HFF-Myc (cell line): ENCODE data around the gene MELTF.

ENCODE experiments used
- DNase-seq: peaks from one replicate; pipeline ENCODE4 v3.0.0-alpha.2; 2011; ENCODE audit warnings: low read depth; ENCODE audit errors: extremely low read depth
- H3K4me3 ChIP-seq: replicated peaks from 2 replicates; pipeline ENCODE4 v1.5.1; 2011; ENCODE audit warnings: low read depth, mild to moderate bottlenecking, control low read depth, low read length
- TF ChIP-seq, protein P1 (sequence below): IDR thresholded peaks from 2 replicates; pipeline ENCODE4 v1.5.1; 2012; ENCODE audit warnings: mild to moderate bottlenecking, low read depth, low read length, control low read depth; ENCODE audit errors: missing control alignments

Gene MELTF

DNA sequence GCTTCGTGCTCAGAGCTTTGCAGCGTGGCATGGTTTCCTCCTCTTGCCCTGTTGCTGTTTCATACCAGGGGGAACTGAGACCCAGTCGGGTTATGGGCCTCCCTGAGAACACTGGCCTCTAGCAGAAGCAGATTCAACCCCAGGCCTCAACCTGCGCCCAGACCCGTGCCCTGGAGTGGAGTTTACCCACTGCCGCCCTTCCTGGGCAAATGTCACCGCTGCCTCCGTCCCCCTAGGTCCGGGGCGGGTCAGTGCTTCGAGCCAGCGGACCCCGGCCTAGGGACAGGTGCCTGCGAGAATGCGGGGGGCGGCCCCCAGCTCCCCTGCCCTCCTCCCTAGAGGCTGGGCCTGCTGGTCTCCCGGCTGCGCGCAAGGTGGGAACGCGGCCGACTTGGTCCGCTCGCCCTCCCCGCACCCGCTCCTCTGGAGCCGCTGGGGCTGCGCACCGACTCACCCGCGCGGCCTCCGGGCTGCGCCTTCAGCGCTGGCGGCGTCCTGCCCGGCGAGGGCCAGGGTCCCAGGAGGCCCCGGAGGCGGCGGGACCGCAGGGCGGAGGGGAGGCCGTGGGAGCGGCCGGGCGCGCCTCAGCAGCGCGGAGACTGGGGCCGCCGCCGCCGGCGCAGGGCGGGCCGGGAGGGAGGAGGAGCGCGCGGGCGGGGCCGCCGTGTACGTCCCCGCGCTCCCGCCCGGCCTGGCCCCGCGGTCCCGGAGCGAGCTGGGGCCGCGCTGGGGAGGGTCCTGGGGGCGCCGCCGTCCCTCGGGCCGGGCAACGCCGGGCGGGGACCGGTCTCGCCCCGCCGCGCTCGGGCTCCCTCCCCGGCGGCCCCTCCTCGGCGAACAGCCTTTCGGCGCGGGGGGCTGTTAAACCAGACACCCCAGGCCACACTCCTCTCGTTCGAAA is 61.1 kb downstream of the MELTF start, which contains the start of gene PIGZ:
Gene PIGZ (minus strand): TSS at position 601 of the 901 bp plus-strand sequence. CDS start 16,802 bp downstream, outside the sequence.
- TF ChIP-seq, protein P1, sequence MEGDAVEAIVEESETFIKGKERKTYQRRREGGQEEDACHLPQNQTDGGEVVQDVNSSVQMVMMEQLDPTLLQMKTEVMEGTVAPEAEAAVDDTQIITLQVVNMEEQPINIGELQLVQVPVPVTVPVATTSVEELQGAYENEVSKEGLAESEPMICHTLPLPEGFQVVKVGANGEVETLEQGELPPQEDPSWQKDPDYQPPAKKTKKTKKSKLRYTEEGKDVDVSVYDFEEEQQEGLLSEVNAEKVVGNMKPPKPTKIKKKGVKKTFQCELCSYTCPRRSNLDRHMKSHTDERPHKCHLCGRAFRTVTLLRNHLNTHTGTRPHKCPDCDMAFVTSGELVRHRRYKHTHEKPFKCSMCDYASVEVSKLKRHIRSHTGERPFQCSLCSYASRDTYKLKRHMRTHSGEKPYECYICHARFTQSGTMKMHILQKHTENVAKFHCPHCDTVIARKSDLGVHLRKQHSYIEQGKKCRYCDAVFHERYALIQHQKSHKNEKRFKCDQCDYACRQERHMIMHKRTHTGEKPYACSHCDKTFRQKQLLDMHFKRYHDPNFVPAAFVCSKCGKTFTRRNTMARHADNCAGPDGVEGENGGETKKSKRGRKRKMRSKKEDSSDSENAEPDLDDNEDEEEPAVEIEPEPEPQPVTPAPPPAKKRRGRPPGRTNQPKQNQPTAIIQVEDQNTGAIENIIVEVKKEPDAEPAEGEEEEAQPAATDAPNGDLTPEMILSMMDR: no peak
- H3K4me3 ChIP-seq: peak within 1 kb of the TSS; percentile 54
- DNase-seq: no peak

DNA sequence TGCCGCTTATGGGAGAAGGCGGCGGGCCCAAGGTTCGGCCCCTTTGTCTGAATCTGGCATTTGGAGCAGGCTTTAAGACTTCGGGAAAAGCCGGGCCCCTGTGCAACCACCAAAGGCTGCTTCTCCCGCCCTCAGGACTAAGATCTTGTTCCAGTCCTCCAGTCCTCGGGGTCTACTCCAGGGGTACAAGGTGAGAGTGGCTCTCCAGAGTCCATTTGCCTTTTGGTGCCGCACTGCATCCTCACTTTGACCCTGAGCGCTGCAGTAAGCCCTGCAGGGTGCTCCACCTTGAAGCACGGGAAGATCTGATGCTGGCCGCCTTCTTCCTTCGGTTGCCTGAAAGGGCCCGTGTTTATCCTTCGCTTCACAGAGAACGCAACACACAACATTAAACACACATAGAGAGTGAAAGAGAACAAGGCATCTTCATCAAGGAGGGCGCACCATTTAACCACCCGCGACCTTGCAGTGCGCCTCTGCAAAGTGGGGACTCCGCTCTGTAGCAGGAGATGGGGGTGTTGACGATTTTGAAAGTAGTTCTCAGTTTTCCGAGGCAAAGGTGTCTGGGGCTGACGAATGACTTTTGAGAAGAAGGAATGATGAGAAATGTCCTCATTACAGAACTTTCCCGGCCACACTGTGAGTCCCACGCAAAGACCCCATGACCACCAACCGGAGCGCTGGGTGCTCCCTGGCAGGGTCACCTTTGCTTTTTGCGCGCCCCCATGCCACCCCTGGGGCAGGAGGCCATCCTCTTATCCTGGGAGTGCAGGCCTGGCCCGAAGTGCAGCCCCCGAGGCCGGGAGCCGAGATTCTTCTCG is 62.0 kb downstream of the MELTF start:
- DNase-seq: no peak
- peak overlapping the region; percentile 54 for H3K4me3 ChIP-seq
- TF ChIP-seq, protein P1: no peak

DNA sequence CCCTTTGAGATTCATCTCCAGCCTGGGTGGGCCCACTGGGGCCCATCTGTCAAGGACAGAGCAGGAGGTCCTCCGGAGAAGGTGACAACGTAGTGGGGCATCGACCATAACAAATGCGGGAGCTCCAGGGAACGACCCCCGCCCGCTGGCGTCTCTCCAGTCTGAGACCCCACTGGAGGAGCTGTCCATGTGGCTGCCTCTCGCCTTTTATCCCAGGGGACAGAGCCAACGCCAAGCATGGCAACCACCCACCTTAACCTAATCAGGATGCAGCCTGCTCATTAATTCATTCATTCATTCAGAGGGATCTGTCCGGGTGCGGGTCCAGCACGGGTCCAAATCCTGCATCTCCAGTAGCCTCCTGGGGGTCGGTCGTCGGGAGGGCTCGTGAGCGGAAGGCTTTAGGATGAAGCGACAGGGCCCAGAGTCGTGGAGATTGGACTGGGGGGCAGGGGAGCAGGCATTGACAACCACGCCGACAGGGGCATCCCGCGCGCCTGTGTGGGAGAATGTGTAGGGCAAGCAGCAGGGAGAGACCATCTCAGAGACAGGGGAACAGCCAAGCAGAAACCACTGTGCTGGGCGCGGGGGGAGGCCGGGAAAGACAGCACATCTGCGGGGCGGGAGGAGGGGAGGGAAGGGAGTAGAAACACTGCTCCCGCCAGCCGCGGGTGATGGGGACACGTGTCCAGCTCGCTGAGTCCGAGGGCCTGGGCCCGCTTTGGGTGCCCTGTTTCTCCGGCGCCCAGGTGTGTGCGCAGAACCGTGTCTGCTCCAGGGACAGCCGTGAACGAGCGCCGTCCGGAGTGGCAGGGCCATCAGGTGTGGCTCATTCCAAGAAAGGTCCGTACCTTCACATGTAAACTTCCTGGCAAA is 62.9 kb downstream of the MELTF start:
- no peak for DNase-seq
- TF ChIP-seq, protein P1: no peak
- no peak overlapping the region for H3K4me3 ChIP-seq

DNA sequence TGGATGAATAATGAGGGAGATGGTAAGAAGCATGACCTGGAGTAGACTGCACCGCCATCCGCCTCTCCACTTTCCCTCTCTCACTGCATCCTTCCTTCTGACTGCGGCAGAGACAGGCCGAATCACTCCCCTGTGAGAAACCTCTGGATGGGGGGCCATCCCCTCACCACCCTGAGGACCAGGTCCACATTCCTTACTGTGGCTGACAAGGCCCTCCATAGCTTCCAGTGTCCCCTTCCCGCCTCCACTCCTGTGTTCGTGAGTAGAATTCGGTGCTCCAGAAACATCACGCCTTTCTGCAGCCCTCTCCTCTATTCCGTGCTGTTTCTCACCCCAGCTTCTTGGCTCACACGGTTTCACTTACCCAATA is 63.8 kb downstream of the MELTF start:
- no peak for DNase-seq
- no peak overlapping the region for H3K4me3 ChIP-seq
- TF ChIP-seq, protein P1: no peak

DNA sequence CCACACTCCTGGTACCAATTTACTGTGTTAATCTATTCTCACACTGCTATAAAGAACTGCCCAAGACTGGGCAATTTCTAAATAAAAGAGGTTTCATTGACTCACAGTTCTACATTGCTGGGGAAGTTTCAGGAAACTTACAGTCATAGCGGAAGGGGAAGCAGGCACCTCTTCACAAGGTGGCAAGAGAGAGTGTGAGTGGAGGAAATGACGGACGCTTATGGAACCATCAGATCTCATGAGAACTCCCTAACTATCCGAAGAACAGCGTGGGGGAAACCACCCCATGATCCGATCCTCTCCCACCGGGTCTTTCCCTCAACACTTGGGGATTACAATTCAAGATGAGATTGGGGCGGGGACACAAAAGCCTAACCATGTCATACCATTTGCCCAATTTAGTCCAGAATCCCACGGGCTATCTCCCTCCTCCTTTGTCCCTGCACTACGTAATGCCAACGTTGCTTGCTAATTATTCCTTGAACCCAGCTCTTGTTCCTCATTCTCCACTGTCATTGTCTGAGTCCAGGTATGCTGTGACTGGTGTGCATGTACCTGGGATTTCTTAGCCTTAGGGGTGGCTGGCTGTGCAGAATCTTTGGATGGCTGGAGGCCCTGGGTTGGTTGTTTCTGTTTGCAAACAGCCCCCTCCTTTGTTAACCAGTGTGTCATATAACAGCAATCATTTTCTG is 64.4 kb downstream of the MELTF start:
- TF ChIP-seq, protein P1: no peak
- H3K4me3 ChIP-seq: no peak overlapping the region
- DNase-seq: no peak

DNA sequence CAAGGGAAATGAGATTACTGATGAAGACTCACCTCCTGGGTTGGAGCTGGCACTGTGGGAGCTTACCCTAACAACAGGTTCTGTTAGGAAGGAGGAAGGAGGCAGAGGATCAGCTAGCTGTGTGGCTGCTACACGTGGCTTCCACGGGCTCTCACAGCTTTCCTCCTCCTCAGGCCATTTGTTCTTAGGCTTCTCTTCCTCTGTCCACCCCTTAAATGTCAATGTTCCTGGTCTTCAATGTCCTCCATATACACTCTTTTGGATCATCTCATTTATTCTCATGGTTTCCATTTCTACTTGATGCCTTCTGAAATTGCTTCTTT is 66.0 kb downstream of the MELTF start:
- H3K4me3 ChIP-seq: no peak overlapping the region
- TF ChIP-seq, protein P1: no peak
- no peak for DNase-seq
